22Rv1 (cell line): ENCODE measurements around the gene MADD.

Experiments
- H3K27ac ChIP-seq: fragments of 450-650 bp; 2 replicates; pipeline ENCODE4 v1.5.1; 2017
- ZFX ChIP-seq: fragments of 450-650 bp; IDR thresholded peaks from 2 replicates; pipeline ENCODE4 v1.6.1; 2017; ENCODE audit warnings: antibody characterized with exemption, borderline replicate concordance
- TF ChIP-seq, protein P1 (sequence below): fragments of 450-650 bp; IDR thresholded peaks from 2 replicates; pipeline ENCODE4 v1.5.1; 2017; ENCODE audit warnings: mild to moderate bottlenecking

Gene MADD

DNA sequence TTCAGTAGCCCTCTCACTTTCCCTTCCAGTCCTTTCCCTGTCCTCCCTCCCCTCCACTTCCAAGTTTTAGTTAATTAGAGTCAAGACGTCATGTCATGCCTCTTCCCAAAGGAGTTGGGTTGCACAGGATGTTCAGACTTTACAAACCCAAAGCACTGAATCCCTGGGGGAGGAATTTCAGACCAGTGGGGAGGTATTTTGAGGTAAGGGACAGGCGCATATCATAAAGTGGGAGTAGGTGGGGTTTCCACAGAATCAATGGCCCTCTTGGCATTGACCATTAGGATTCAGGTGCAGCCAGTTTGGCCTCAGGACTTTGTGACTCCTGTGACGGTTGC is 20.6 kb upstream of the MADD start:
- TF ChIP-seq, protein P1, sequence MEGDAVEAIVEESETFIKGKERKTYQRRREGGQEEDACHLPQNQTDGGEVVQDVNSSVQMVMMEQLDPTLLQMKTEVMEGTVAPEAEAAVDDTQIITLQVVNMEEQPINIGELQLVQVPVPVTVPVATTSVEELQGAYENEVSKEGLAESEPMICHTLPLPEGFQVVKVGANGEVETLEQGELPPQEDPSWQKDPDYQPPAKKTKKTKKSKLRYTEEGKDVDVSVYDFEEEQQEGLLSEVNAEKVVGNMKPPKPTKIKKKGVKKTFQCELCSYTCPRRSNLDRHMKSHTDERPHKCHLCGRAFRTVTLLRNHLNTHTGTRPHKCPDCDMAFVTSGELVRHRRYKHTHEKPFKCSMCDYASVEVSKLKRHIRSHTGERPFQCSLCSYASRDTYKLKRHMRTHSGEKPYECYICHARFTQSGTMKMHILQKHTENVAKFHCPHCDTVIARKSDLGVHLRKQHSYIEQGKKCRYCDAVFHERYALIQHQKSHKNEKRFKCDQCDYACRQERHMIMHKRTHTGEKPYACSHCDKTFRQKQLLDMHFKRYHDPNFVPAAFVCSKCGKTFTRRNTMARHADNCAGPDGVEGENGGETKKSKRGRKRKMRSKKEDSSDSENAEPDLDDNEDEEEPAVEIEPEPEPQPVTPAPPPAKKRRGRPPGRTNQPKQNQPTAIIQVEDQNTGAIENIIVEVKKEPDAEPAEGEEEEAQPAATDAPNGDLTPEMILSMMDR = no peak
- TF ChIP-seq ZFX = no peak
- peak overlapping the region; percentile 74 for H3K27ac ChIP-seq

DNA sequence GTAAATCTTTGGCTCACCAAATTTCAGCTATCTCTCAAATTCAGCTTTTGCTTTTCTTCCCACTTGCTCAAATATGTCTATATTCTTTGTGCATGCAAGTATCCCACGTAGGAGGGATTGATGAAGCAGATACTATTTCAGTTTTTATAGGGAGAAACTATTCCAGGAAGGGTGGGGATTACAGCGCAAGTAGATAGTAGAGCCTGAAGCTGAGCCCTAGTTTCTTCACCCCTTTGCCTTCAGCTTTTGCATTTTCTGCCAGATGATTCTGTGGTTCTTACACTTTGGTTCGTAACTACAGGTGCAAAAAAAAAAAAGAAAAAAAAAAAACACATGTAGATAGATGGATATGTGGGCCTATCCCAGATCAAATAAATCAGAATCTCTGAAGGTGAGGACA is 18.2 kb upstream of the MADD start:
- TF ChIP-seq ZFX = no peak
- TF ChIP-seq, protein P1 = no peak
- no peak overlapping the region for H3K27ac ChIP-seq

DNA sequence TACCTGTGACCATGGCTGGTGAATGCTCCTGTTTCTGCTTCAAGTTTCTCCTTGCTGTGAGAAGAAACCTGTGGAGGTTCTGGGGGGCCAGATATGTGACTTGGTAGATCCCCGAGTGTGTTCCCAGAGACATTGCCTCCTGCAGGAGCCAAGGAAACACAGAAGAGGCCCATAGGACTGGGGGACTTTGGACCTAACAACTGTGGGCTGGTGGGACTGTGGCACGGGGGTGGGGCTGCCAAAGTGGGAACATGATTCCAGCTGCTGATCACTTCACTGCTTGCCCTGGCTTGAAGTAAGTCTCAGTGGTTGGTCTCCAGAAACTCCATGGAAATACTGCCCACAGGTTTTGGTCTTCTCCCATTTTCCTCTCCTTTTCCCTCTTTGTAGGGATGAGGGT is 16.3 kb upstream of the MADD start:
- TF ChIP-seq ZFX = no peak
- TF ChIP-seq, protein P1 = no peak
- no peak overlapping the region for H3K27ac ChIP-seq

DNA sequence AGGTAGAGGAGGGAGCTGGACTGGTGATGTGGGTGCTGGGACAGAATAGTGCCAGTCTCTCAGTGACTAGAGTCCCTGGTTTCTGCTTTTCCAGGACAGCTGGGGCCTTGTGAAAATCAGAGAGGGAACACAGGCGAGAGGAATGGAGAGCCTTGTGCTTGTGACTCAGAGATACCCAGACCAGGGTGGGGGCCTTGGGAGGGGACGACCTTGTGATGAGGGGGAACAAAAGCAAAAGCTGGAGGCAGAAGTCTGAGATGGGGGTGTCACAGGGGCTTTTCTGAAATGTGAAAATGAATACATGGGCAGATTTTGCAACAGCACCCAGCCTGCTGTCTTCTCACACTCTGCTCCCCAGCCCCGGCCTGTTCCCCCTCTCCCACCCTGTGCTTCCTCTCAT is 15.5 kb upstream of the MADD start:
- TF ChIP-seq ZFX = no peak
- TF ChIP-seq, protein P1 = no peak
- no peak overlapping the region for H3K27ac ChIP-seq

DNA sequence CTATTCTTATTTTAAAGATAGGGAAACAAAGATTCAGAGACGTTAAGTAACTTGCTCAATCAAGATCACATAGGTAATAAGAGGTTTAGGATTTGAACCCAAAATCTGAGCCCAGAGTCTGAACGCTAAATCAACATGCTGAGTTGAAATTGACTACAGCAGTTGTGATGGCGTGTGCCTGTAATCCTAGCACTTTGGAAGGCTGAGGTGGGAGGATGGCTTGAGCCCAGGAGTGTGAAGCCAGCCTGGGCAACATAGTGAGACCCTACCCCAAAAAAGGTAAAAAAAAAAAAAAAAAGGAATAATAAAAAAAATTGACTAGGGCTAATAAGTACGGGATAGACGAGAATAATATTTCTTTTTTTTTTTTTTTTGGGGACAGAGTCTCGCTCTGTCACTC is 13.6 kb upstream of the MADD start:
- no peak overlapping the region for H3K27ac ChIP-seq
- TF ChIP-seq, protein P1 = no peak
- TF ChIP-seq ZFX = no peak

DNA sequence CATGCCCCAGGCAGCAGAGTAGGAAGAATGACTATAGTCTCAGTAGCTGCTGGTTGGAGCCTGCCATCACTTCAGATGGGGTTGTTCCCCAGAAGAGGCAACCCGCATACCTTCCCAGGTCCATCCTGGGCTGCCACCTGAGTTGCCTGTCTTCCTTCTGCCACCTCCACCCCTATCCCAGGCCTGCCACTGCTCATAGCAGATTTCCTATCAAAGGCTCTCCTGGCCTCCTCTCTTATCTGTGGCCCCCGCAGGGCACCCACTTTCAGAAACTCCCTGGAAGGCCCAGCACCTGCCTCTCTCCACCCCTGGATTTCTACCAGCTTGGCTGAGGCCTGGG is 12.8 kb upstream of the MADD start:
- TF ChIP-seq ZFX = no peak
- no peak overlapping the region for H3K27ac ChIP-seq

DNA sequence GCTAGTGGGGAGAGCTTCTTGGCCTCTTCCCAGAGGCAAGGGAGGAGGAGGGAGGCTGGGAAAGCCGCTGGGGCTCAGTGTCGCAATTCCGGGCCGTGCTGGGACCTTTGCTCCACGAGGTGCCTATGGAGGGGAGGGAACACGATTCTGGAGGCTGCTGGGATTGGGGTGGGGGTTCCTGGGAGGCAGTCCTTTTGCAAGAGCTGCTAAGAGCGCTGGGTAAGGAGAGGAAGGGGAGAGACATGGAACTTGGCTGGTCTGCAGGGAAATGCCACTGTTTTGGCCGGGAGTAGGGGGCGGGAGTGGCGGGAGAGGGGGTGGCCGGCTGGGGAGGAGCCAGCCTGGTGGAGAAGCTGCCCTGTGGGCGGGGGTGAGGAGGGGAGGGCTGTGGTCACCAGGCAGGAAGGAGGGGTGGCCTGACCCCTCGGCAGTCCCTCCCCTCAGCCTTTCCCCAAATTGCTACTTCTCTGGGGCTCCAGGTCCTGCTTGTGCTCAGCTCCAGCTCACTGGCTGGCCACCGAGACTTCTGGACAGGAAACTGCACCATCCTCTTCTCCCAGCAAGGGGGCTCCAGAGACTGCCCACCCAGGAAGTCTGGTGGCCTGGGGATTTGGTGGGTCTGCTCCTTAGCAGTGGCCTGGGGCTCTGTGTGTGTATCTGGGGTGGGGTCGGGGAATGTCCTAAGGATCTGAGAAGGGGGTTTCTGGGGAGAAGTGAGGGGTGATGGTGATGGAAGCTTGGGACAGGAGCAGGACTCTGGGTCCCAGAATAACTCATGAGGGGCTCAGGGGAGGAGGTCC is 12.2 kb upstream of the MADD start, which contains the start of gene NR1H3:
Gene NR1H3 (plus strand): TSS at position 480 of the 800 bp plus-strand sequence. CDS start 1,221 bp downstream, outside the sequence.
- H3K27ac ChIP-seq = no peak within 1 kb of the TSS
- no peak for TF ChIP-seq ZFX
- TF ChIP-seq, protein P1 = no peak; the same call in 1 of the 2 replicates
